ENCODE measurements around the gene FN3KRP.

Gene FN3KRP

GRCh38 chr17:82689077-82689476 is 27.4 kb upstream of the FN3KRP start:
- no peak for TF ChIP-seq CTCF (IDR thresholded peaks at IDR 0.05; ENCODE audit: low read length)
- no peak for TF ChIP-seq EZH2 (IDR thresholded peaks at IDR 0.05; ENCODE audit: borderline replicate concordance, low read length)
- no peak overlapping the region for H3K9ac ChIP-seq (ENCODE audit: low read length)
- no peaks in the 10 kb centered on the region for H3K79me2 ChIP-seq (ENCODE audit: insufficient read depth, low read length)
- peaks cover 5% of the 10 kb centered on the region for H3K9me3 ChIP-seq (ENCODE audit: low read length)
- no peak overlapping the region for H3K4me3 ChIP-seq (ENCODE audit: low read depth, low read length, poor library complexity, severe bottlenecking)
- H2AFZ ChIP-seq (ENCODE audit: low read length) = no peak overlapping the region
- no peaks in the 10 kb centered on the region for H3K4me1 ChIP-seq (ENCODE audit: insufficient read depth, low read length, severe bottlenecking)
- no peaks in the 10 kb centered on the region for H3F3A ChIP-seq (ENCODE audit: insufficient read depth, low read length)
- H3K4me2 ChIP-seq (ENCODE audit: low read length) = no peak overlapping the region
- no peaks in the 10 kb centered on the region for H3K9me2 ChIP-seq (ENCODE audit: low read depth, low read length)
- H3K36me3 ChIP-seq (ENCODE audit: insufficient read depth, low read length) = peaks cover under 1% of the 10 kb centered on the region; the same call in 1 of the 2 replicates
- no peaks in the 10 kb centered on the region for H4K20me1 ChIP-seq (ENCODE audit: insufficient read depth, low read length)
- no peak overlapping the region for H3K27ac ChIP-seq (ENCODE audit: low read depth, low read length, poor library complexity, severe bottlenecking)
- H3K27me3 ChIP-seq (ENCODE audit: insufficient read depth, low read length) = peaks cover 6% of the 10 kb centered on the region

GRCh38 chr17:82690786-82691489 is 25.6 kb upstream of the FN3KRP start:
- peaks cover 16% of the 10 kb centered on the region for H3K9me3 ChIP-seq (ENCODE audit: low read length)
- H3K9ac ChIP-seq (ENCODE audit: low read length) = no peak overlapping the region
- no peak overlapping the region for H3K27ac ChIP-seq (ENCODE audit: low read depth, low read length, poor library complexity, severe bottlenecking)
- peaks cover 9% of the 10 kb centered on the region for H3K27me3 ChIP-seq (ENCODE audit: insufficient read depth, low read length)
- H3K36me3 ChIP-seq (ENCODE audit: insufficient read depth, low read length) = peaks cover 9% of the 10 kb centered on the region; the same call in 1 of the 2 replicates
- H3K9me2 ChIP-seq (ENCODE audit: low read depth, low read length) = no peaks in the 10 kb centered on the region
- no peaks in the 10 kb centered on the region for H3F3A ChIP-seq (ENCODE audit: insufficient read depth, low read length)
- H2AFZ ChIP-seq (ENCODE audit: low read length) = no peak overlapping the region
- no peak overlapping the region for H3K4me2 ChIP-seq (ENCODE audit: low read length)
- no peaks in the 10 kb centered on the region for H4K20me1 ChIP-seq (ENCODE audit: insufficient read depth, low read length)
- no peak overlapping the region for H3K4me3 ChIP-seq (ENCODE audit: low read depth, low read length, poor library complexity, severe bottlenecking)
- TF ChIP-seq CTCF (IDR thresholded peaks at IDR 0.05; ENCODE audit: low read length) = no peak
- no peak for TF ChIP-seq EZH2 (IDR thresholded peaks at IDR 0.05; ENCODE audit: borderline replicate concordance, low read length)
- H3K4me1 ChIP-seq (ENCODE audit: insufficient read depth, low read length, severe bottlenecking) = no peaks in the 10 kb centered on the region
- no peaks in the 10 kb centered on the region for H3K79me2 ChIP-seq (ENCODE audit: insufficient read depth, low read length)

- Histone ChIP-seq H3K9me2 (ENCODE audit: low read depth, low read length) (no peaks in the 10 kb centered on the region), H3K4me1 (ENCODE audit: insufficient read depth, low read length, severe bottlenecking) (no peaks in the 10 kb centered on the region), H3K79me2 (ENCODE audit: insufficient read depth, low read length) (no peaks in the 10 kb centered on the region), H3K9me3 (ENCODE audit: low read length) (peaks cover 16% of the 10 kb centered on the region), H3K4me2 (ENCODE audit: low read length) (no peak overlapping the region), H4K20me1 (ENCODE audit: insufficient read depth, low read length) (no peaks in the 10 kb centered on the region), H3K9ac (ENCODE audit: low read length) (no peak overlapping the region), H3K27me3 (ENCODE audit: insufficient read depth, low read length) (peaks cover 9% of the 10 kb centered on the region), H3K27ac (ENCODE audit: low read depth, low read length, poor library complexity, severe bottlenecking) (no peak overlapping the region), H3F3A (ENCODE audit: insufficient read depth, low read length) (no peaks in the 10 kb centered on the region), H2AFZ (ENCODE audit: low read length) (no peak overlapping the region), H3K4me3 (ENCODE audit: low read depth, low read length, poor library complexity, severe bottlenecking) (no peak overlapping the region), H3K36me3 (ENCODE audit: insufficient read depth, low read length) (peaks cover 9% of the 10 kb centered on the region; the same call in 1 of the 2 replicates)
- TF ChIP-seq CTCF (IDR thresholded peaks at IDR 0.05; ENCODE audit: low read length) (no peak), EZH2 (IDR thresholded peaks at IDR 0.05; ENCODE audit: borderline replicate concordance, low read length) (no peak)
These were observed 24.8 kb upstream of the FN3KRP start for GRCh38 chr17:82691714-82692113.
